ENCODE data around the gene ATF4. TPM values are rescaled to one million over a fixed set of nuclear protein-coding genes. Genes with fewer than 3 reads are reported as not detected.

The ATF4 gene
- total RNA-seq, 1 experiment from 2014 or later: 608 TPM

DNA sequence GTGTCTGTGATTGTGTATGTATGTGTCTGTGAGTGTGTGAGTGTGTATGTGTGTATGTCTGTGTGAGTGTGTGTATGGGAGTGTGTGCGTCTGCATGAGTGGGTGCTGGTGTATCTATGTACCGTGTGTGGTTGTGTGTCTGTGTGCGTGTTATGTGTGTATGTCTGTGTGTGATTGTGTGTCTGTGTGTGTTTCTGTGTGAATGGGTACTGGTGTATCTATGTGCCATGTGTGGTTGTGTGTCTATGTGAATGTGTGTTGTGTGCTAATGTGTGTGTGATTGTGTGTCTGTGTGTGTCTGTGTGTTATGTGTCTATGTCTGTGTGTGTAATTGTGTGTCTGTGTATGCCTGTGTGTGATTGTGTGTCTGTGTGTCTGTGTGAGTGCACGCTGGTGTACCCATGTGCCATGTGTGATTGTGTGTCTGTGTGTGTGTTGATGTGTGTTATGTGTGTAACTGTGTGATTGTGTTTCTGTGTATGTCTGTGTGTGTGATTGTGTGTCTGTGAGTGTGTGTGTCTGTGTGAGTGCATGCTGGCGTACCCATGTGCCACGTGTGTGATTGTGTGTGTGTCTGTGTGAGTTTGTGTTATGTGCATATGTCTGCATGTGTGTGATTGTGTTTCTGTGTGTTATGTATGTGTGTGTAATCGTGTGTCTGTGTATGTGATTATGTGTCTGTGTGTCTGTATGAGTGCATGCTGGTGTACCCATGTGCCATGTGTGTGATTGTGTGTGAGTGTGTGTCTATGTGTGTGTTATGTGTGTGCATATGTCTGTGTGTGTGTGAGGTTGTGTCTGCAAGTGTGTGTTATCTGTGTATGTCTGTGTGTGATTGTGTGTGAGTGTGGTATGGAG, 43.4 kb downstream of the ATF4 start (continued):
- TF ChIP-seq EZH2 (IDR thresholded peaks at IDR 0.05) (no peak), POLR2AphosphoS5 (IDR thresholded peaks at IDR 0.05; ENCODE audit: low read depth, low read length) (no peak), RAD21 (IDR thresholded peaks at IDR 0.05; ENCODE audit: low read depth) (no peak)
- TF ChIP-seq, protein P1, sequence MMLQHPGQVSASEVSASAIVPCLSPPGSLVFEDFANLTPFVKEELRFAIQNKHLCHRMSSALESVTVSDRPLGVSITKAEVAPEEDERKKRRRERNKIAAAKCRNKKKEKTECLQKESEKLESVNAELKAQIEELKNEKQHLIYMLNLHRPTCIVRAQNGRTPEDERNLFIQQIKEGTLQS (IDR thresholded peaks at IDR 0.05): no peak

GRCh38 chr22:39565414-39565944, 45.1 kb downstream of the ATF4 start:
- Histone ChIP-seq H3K9me2 (ENCODE audit: insufficient read depth) (no peaks in the 10 kb centered on the region), H3K4me2 (ENCODE audit: low read length) (no peak overlapping the region), H3K27me3 (ENCODE audit: insufficient read depth, low read length) (no peaks in the 10 kb centered on the region), H3K9ac (ENCODE audit: low read length) (no peak overlapping the region), H4K20me1 (ENCODE audit: insufficient read depth) (no peaks in the 10 kb centered on the region), H3K36me3 (ENCODE audit: control insufficient read depth in 1 of 2, insufficient read depth in 2 of 2, low read length in 2 of 2) (no peaks in the 10 kb centered on the region), H3K9me3 (ENCODE audit: control insufficient read depth in 1 of 2, insufficient read depth in 1 of 2, low read depth in 1 of 2, low read length in 2 of 2) (peaks cover 0 to 3% of the 10 kb centered on the region in 2 experiments; a peak in 1 of 4 replicates), H3K4me3 (replicated peaks in 1 of 2; ENCODE audit: low read depth in 1 of 2, low read length in 2 of 2) (no peak overlapping the region), H3K79me2 (ENCODE audit: insufficient read depth, low read length) (no peaks in the 10 kb centered on the region), H3K27ac (ENCODE audit: low read depth, low read length) (no peak overlapping the region), H3K4me1 (ENCODE audit: control insufficient read depth in 1 of 2, insufficient read depth in 2 of 2, low read length in 2 of 2) (peaks cover 0 to 5% of the 10 kb centered on the region in 2 experiments; a peak in 2 of 4 replicates), H2AFZ (ENCODE audit: low read depth, low read length, poor library complexity, severe bottlenecking) (no peak overlapping the region)
- ChIA-PET RAD21 (ENCODE audit: low non-redundant PET in 1 of 2, low total read pairs in 2 of 2, uncharacterized antibody in 2 of 2, unreplicated experiment in 2 of 2) (no interaction called here), CTCF (no interaction called here), POLR2A (no interaction called here)
- intact Hi-C loops (cut with micrococcal nuclease): no loop called here
- DNase-seq (ENCODE audit: low read depth, low spot score) (no peak), ATAC-seq (no peak)
- no TSS peak for BruUV-seq (replicated peaks)
- TF ChIP-seq, protein P2, sequence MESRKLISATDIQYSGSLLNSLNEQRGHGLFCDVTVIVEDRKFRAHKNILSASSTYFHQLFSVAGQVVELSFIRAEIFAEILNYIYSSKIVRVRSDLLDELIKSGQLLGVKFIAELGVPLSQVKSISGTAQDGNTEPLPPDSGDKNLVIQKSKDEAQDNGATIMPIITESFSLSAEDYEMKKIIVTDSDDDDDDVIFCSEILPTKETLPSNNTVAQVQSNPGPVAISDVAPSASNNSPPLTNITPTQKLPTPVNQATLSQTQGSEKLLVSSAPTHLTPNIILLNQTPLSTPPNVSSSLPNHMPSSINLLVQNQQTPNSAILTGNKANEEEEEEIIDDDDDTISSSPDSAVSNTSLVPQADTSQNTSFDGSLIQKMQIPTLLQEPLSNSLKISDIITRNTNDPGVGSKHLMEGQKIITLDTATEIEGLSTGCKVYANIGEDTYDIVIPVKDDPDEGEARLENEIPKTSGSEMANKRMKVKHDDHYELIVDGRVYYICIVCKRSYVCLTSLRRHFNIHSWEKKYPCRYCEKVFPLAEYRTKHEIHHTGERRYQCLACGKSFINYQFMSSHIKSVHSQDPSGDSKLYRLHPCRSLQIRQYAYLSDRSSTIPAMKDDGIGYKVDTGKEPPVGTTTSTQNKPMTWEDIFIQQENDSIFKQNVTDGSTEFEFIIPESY (IDR thresholded peaks at IDR 0.05; ENCODE audit: extremely low read depth, insufficient replicate concordance, low read length): no peak
- TF ChIP-seq, protein P3, sequence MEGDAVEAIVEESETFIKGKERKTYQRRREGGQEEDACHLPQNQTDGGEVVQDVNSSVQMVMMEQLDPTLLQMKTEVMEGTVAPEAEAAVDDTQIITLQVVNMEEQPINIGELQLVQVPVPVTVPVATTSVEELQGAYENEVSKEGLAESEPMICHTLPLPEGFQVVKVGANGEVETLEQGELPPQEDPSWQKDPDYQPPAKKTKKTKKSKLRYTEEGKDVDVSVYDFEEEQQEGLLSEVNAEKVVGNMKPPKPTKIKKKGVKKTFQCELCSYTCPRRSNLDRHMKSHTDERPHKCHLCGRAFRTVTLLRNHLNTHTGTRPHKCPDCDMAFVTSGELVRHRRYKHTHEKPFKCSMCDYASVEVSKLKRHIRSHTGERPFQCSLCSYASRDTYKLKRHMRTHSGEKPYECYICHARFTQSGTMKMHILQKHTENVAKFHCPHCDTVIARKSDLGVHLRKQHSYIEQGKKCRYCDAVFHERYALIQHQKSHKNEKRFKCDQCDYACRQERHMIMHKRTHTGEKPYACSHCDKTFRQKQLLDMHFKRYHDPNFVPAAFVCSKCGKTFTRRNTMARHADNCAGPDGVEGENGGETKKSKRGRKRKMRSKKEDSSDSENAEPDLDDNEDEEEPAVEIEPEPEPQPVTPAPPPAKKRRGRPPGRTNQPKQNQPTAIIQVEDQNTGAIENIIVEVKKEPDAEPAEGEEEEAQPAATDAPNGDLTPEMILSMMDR (IDR thresholded peaks at IDR 0.05 in 2 of 3, conservative IDR thresholded peaks at IDR 0.05 in 1 of 3; ENCODE audit: borderline replicate concordance in 1 of 3, insufficient read depth in 1 of 3, low read depth in 2 of 3, low read length in 2 of 3): no peak
- no peak for TF ChIP-seq POLR2A (IDR thresholded peaks at IDR 0.05; ENCODE audit: borderline replicate concordance, extremely low read depth, insufficient read depth, insufficient read length)
- TF ChIP-seq ELF1 (IDR thresholded peaks at IDR 0.05; ENCODE audit: borderline replicate concordance, low read depth): no peak
- no peak for TF ChIP-seq ZNF274 (IDR thresholded peaks at IDR 0.05; ENCODE audit: low read depth, low read length)
- no peak for TF ChIP-seq JUND (IDR thresholded peaks at IDR 0.05)
- TF ChIP-seq EZH2 (IDR thresholded peaks at IDR 0.05): no peak
- no peak for TF ChIP-seq SRF (IDR thresholded peaks at IDR 0.05; ENCODE audit: low read depth)
- no peak for TF ChIP-seq POLR2AphosphoS5 (IDR thresholded peaks at IDR 0.05; ENCODE audit: low read depth, low read length)
- TF ChIP-seq SIN3A (IDR thresholded peaks at IDR 0.05; ENCODE audit: low read depth): no peak
- TF ChIP-seq EGR1 (IDR thresholded peaks at IDR 0.05; ENCODE audit: low read depth): no peak
- TF ChIP-seq SP1 (IDR thresholded peaks at IDR 0.05; ENCODE audit: low read depth): no peak
- no peak for TF ChIP-seq CEBPB (IDR thresholded peaks at IDR 0.05; ENCODE audit: low read depth)
